HEK293 (cell line): Measurements from ENCODE around the gene FMN1.

Experiments used
- MYNN ChIP-seq: fragments of 450-650 bp; formaldehyde crosslinking; IDR thresholded peaks from 2 replicates; pipeline ENCODE4 v1.5.1; 2016; ENCODE audit warnings: missing biosample characterization, missing genetic modification characterization, borderline replicate concordance
- SP3 ChIP-seq: fragments of 450-650 bp; formaldehyde crosslinking; IDR thresholded peaks from 2 replicates; pipeline ENCODE4 v1.5.1; 2016; ENCODE audit warnings: missing biosample characterization, missing genetic modification characterization
- ZNF274 ChIP-seq, 2 experiments: fragments of 200-500 bp in 1 of 2; fragments of 450-650 bp in 1 of 2; sonication (Bioruptor generic) in 1 of 2; formaldehyde crosslinking in 1 of 2; IDR thresholded peaks; 2 replicates each; pipeline versions ENCODE4 v1.5.1 to v1.6.1; 2014 to 2016; ENCODE audit warnings: borderline replicate concordance in 1 of 2, inconsistent platforms in 1 of 2, low read length in 1 of 2, missing biosample characterization in 1 of 2, missing genetic modification characterization in 1 of 2
- TF ChIP-seq, protein P1 (sequence below): fragments of 450-650 bp; formaldehyde crosslinking; conservative IDR thresholded peaks from 2 replicates; pipeline ENCODE4 v1.5.1; 2016; ENCODE audit warnings: low read depth, missing biosample characterization, missing genetic modification characterization
- TF ChIP-seq, protein P2 (sequence below): fragments of 450-650 bp; formaldehyde crosslinking; IDR thresholded peaks from 2 replicates; pipeline ENCODE4 v1.5.1; 2016; ENCODE audit warnings: missing biosample characterization, missing genetic modification characterization

DNA sequence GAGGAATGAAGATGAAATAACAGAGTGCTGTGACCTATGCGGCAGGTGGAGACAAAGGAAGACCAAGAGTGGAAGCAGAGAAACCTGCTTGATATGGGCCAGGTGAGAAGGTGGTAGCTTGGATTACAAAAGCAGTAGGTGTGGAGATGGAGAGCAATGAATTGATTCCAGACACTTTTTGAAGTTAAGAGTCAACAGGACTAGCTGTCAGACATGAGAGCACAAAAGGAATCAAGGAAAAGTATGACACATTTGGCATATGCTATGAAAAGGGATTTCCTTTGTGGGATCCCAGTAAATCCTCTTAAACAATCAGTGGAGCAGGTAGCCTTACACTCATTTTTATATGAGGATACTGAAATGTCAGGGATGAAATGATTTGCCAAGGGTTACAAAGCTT is 316.2 kb downstream of the FMN1 start:
- TF ChIP-seq, protein P1, sequence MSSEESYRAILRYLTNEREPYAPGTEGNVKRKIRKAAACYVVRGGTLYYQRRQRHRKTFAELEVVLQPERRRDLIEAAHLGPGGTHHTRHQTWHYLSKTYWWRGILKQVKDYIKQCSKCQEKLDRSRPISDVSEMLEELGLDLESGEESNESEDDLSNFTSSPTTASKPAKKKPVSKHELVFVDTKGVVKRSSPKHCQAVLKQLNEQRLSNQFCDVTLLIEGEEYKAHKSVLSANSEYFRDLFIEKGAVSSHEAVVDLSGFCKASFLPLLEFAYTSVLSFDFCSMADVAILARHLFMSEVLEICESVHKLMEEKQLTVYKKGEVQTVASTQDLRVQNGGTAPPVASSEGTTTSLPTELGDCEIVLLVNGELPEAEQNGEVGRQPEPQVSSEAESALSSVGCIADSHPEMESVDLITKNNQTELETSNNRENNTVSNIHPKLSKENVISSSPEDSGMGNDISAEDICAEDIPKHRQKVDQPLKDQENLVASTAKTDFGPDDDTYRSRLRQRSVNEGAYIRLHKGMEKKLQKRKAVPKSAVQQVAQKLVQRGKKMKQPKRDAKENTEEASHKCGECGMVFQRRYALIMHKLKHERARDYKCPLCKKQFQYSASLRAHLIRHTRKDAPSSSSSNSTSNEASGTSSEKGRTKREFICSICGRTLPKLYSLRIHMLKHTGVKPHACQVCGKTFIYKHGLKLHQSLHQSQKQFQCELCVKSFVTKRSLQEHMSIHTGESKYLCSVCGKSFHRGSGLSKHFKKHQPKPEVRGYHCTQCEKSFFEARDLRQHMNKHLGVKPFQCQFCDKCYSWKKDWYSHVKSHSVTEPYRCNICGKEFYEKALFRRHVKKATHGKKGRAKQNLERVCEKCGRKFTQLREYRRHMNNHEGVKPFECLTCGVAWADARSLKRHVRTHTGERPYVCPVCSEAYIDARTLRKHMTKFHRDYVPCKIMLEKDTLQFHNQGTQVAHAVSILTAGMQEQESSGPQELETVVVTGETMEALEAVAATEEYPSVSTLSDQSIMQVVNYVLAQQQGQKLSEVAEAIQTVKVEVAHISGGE (tag by site-specific recombination), result no peak
- TF ChIP-seq MYNN (tag by site-specific recombination), result no peak
- no peak for TF ChIP-seq SP3
- TF ChIP-seq ZNF274 (IDR thresholded peaks at IDR 0.05; ENCODE audit: low read length), result no peak
- TF ChIP-seq ZNF274 (tag by site-specific recombination; IDR thresholded peaks at IDR 0.05; ENCODE audit: borderline replicate concordance), result no peak
- TF ChIP-seq, protein P2, sequence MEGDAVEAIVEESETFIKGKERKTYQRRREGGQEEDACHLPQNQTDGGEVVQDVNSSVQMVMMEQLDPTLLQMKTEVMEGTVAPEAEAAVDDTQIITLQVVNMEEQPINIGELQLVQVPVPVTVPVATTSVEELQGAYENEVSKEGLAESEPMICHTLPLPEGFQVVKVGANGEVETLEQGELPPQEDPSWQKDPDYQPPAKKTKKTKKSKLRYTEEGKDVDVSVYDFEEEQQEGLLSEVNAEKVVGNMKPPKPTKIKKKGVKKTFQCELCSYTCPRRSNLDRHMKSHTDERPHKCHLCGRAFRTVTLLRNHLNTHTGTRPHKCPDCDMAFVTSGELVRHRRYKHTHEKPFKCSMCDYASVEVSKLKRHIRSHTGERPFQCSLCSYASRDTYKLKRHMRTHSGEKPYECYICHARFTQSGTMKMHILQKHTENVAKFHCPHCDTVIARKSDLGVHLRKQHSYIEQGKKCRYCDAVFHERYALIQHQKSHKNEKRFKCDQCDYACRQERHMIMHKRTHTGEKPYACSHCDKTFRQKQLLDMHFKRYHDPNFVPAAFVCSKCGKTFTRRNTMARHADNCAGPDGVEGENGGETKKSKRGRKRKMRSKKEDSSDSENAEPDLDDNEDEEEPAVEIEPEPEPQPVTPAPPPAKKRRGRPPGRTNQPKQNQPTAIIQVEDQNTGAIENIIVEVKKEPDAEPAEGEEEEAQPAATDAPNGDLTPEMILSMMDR, result no peak
